Effector memory CD4-positive, alpha-beta T cell (primary cell): Measurements from ENCODE around the gene SMIM5.

Experiments used
- DNase-seq, 3 donors: peaks; one replicate each; pipeline ENCODE4 v3.0.0-alpha.2; 2020
- H3K27ac ChIP-seq: 2 replicates; pipeline ENCODE4 v1.7.0; 2013; ENCODE audit warnings: mild to moderate bottlenecking, low read length, moderate library complexity; ENCODE audit not compliant: insufficient read depth, poor library complexity, severe bottlenecking
- H3K27me3 ChIP-seq: replicated peaks from 2 replicates; pipeline ENCODE4 v1.7.0; 2013; ENCODE audit warnings: mild to moderate bottlenecking, low read length; ENCODE audit not compliant: insufficient read depth, control insufficient read depth, poor library complexity, severe bottlenecking
- H3K36me3 ChIP-seq: 2 replicates; pipeline ENCODE4 v1.7.0; 2013; ENCODE audit warnings: mild to moderate bottlenecking, low read length, moderate library complexity; ENCODE audit not compliant: control insufficient read depth, insufficient read depth
- H3K4me1 ChIP-seq: 2 replicates; pipeline ENCODE4 v1.7.0; 2013; ENCODE audit warnings: low read length, mild to moderate bottlenecking; ENCODE audit not compliant: control insufficient read depth, insufficient read depth, poor library complexity, severe bottlenecking
- H3K4me3 ChIP-seq: 2 replicates; pipeline ENCODE4 v1.7.0; 2013; ENCODE audit warnings: low read length, low read depth, mild to moderate bottlenecking; ENCODE audit not compliant: insufficient read depth, poor library complexity, severe bottlenecking
- H3K9me3 ChIP-seq: 2 replicates; pipeline ENCODE4 v1.7.0; 2013; ENCODE audit warnings: mild to moderate bottlenecking, low read length, moderate library complexity; ENCODE audit not compliant: control insufficient read depth

The SMIM5 gene

DNA sequence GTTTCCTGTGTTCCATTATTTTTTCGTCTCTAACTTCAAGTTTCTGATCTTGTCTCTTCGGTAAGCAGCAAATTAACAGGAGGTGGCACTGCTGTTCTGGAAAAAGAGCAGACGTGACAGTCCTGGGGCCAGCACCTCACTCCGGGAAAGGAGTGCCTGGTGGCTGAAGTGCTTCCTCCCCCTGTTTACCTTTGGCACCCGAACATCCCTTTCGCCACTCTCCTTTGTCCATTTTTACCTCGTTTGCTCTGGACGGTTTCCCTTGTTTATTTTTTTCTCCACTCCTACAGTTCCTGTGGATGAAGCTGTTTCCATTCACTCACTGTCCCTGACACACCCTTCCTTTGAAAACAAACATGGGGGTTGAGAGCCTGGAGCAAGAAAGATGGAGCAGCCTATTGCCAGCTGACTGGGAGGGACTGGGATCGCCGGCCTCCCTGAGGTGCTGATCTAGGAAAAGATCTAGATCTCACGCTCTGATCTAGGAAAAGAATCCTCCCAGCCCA, 46.5 kb downstream of the SMIM5 start:
- no peak for DNase-seq
- no peak overlapping the region for H3K4me3 ChIP-seq
- no peaks in the 10 kb centered on the region for H3K9me3 ChIP-seq
- H3K27me3 ChIP-seq, result no peaks in the 10 kb centered on the region
- no peaks in the 10 kb centered on the region for H3K4me1 ChIP-seq
- H3K27ac ChIP-seq, result no peak overlapping the region
- H3K36me3 ChIP-seq, result peaks cover 36% of the 10 kb centered on the region

DNA sequence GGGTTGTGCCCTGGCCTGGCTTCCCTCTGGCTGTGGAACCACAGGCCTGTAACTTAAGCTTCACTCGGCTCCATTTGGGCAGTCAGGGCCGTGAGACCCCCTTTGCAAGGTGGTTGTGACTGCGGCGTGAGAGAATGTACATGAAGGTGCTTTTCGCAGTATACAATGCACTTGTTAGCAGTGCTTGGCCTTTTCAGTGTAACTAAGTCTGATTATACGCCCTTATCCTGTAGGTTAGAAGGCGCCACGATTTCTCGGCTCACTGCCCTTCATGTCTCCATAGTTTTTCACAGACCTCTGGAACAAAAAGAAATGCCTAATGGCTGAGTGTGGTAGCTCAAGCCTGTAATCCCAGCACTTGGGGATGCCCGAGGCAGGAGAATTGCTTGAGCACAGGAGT, 47.2 kb downstream of the SMIM5 start:
- no peak overlapping the region for H3K27ac ChIP-seq
- DNase-seq, result no peak
- no peaks in the 10 kb centered on the region for H3K9me3 ChIP-seq
- no peaks in the 10 kb centered on the region for H3K4me1 ChIP-seq
- H3K27me3 ChIP-seq, result no peaks in the 10 kb centered on the region
- no peak overlapping the region for H3K4me3 ChIP-seq
- H3K36me3 ChIP-seq, result peaks cover 39% of the 10 kb centered on the region

DNA sequence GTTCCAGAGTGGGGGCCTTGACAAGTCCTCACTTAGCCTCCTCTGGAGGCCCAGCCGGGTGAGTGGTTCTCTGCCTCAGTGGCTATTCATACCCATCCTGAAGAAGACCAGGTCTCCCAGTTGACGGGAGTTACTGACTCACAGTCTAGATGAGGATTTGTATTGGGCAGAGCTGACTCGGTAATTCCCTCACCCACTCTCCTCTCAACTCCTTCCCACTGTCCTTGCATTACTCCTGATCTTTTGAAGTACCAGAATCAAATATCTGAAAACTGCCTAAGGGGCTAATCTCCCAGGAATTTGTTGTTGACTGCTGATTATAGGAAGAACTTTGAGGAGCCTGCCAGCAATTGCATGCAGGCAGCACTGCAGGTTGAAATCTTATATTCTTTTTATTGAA, 48.1 kb downstream of the SMIM5 start:
- no peaks in the 10 kb centered on the region for H3K9me3 ChIP-seq
- no peaks in the 10 kb centered on the region for H3K27me3 ChIP-seq
- H3K4me1 ChIP-seq, result no peaks in the 10 kb centered on the region
- H3K4me3 ChIP-seq, result no peak overlapping the region
- peaks cover 38% of the 10 kb centered on the region for H3K36me3 ChIP-seq
- H3K27ac ChIP-seq, result no peak overlapping the region
- no peak for DNase-seq

DNA sequence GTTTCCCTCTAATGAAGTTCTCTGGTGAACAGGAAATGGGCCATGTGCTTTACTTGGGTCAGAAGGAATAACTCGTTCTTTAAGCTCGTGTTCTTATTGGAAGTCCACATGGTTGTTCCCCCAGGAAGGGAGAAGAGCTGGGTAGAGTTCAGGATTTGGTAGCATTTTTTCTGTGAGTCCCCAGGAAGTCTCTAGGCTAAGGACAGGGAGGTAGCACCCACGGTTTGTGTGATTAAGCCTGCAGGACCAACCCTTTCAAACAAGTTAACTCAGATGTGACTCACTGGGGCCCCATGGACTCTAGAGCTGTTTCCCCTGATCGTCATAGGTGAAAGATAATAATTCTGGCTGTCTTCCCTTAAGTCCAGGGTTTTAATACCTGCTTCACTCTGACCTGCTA, 50.3 kb downstream of the SMIM5 start:
- no peak overlapping the region for H3K4me3 ChIP-seq
- no peaks in the 10 kb centered on the region for H3K27me3 ChIP-seq
- H3K27ac ChIP-seq, result no peak overlapping the region
- H3K4me1 ChIP-seq, result peaks cover 3% of the 10 kb centered on the region
- H3K36me3 ChIP-seq, result peaks cover 26% of the 10 kb centered on the region
- no peaks in the 10 kb centered on the region for H3K9me3 ChIP-seq
- DNase-seq, result no peak

GRCh38 chr17:75684249-75684648, 51.0 kb downstream of the SMIM5 start:
- Histone ChIP-seq H3K36me3 (peaks cover 22% of the 10 kb centered on the region), H3K27ac (no peak overlapping the region), H3K27me3 (no peaks in the 10 kb centered on the region), H3K9me3 (no peaks in the 10 kb centered on the region), H3K4me3 (no peak overlapping the region), H3K4me1 (peaks cover 3% of the 10 kb centered on the region)
- no peak for DNase-seq

DNA sequence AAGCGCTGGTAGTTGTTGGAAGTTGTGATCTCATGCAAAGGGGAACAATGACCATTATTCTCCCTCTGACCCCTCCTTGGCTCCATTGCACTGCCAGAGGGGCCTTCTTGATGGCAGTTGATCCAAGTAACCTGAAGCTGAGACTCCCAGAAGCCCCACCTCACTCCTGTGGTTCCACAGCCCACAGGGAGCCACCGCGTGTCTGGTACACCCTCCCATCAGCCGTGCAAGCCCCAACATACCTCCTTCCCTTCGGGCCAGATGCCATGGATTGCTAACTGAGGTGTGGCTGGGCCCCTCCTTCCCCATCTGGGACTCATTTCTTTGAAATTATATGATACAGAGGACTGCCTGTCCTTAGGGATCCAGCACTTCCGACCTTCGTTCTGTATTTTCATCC, 51.7 kb downstream of the SMIM5 start:
- H3K27me3 ChIP-seq, result no peaks in the 10 kb centered on the region
- no peaks in the 10 kb centered on the region for H3K9me3 ChIP-seq
- H3K4me1 ChIP-seq, result peaks cover 3% of the 10 kb centered on the region
- peaks cover 16% of the 10 kb centered on the region for H3K36me3 ChIP-seq
- H3K27ac ChIP-seq, result no peak overlapping the region
- H3K4me3 ChIP-seq, result no peak overlapping the region
- DNase-seq, result no peak

GRCh38 chr17:75685499-75685898, 52.3 kb downstream of the SMIM5 start:
- no peak overlapping the region for H3K27ac ChIP-seq
- no peak overlapping the region for H3K4me3 ChIP-seq
- no peaks in the 10 kb centered on the region for H3K27me3 ChIP-seq
- H3K4me1 ChIP-seq, result peaks cover 3% of the 10 kb centered on the region
- no peak for DNase-seq
- H3K9me3 ChIP-seq, result no peaks in the 10 kb centered on the region
- peaks cover 10% of the 10 kb centered on the region for H3K36me3 ChIP-seq

DNA sequence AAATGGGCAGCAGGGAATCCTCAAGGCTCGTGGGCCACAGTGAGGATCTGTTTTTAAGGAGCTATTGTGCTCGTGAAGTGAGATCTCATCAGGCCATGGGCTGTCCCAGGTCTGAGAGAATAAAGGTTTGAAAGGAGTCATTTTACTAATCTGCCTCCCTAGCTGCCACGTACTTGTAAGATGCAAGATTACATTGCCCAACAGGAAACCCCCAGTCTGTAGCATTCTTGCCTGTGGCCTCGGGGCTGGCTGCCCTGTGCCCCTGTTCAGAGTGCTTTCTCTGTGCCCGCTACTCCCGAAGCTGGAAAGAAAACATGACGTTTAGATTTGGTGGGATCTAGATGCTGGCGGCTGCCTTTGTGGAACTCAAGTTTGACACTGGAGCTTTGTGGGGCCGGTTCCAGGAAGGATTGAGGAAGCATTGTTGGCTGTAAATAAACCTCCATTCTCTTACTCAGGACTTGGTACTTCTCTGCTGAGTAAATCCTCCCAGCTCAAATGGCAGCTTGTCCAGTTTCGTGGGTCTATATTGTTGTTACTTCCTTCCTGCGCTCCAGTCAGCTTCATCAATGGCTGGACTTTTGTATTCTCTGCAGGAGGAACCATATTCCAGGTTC, 55.1 kb downstream of the SMIM5 start:
- H3K27ac ChIP-seq, result no peak overlapping the region
- no peaks in the 10 kb centered on the region for H3K9me3 ChIP-seq
- H3K4me3 ChIP-seq, result no peak overlapping the region
- no peak for DNase-seq
- no peaks in the 10 kb centered on the region for H3K27me3 ChIP-seq
- H3K36me3 ChIP-seq, result peaks cover 25% of the 10 kb centered on the region
- H3K4me1 ChIP-seq, result peaks cover 3% of the 10 kb centered on the region

DNA sequence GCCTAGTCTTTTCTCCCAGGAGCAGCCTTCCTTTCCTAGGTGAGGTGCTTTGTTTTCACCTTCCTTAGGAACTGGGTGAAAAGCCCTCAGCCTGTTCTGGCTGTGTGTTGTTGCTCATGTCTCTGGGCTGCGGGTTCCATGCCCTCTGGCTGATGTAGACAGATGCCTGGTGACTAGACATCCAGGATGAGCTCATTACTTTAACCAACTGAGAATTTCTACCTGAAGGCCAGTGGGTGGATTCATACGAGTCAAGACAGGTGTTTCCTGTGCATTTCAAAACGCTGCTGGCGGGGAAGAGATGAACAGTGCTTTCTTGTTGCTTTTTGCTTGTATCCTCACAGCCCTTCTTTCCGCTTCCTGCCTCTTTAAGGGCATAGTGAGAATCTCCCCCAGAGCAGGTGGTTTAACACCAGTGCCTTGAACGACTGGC, 56.2 kb downstream of the SMIM5 start:
- peaks cover 36% of the 10 kb centered on the region for H3K36me3 ChIP-seq
- DNase-seq, result peak in 1 of 3 donors; percentile 8
- no peak overlapping the region for H3K4me3 ChIP-seq

More for the DNA sequence above, 56.2 kb downstream of the SMIM5 start:
- H3K4me1 ChIP-seq, result peaks cover 3% of the 10 kb centered on the region
- H3K27me3 ChIP-seq, result no peaks in the 10 kb centered on the region
- no peaks in the 10 kb centered on the region for H3K9me3 ChIP-seq
- H3K27ac ChIP-seq, result peak overlapping the region; percentile 4
